PC-3 (cell line): ENCODE measurements around the gene RAI14. TPM values are rescaled to one million over a fixed set of nuclear protein-coding genes. Genes with fewer than 3 reads are reported as not detected.

Experiments
- ATAC-seq: fragments of 200-7000 bp; cut with Tn5 transposase; 2 replicates; pipeline ENCODE4 v1.9.1; 2020; ENCODE audit warnings: mild to moderate bottlenecking, moderate library complexity
- BruUV-seq: library from RNA; stranded (reverse); fragments of 400-500 nt; replicated peaks from 2 replicates; lab custom pipeline; 2021; lab: Mats Ljungman, UMichigan
- CTCF ChIA-PET: fragments of 300-600 bp; sonication (Branson Sonifier 250); formaldehyde crosslinking; loops from one replicate; lab custom pipeline; 2022; ENCODE audit warnings: antibody characterized with exemption; lab: Charles Lee
- POLR2A ChIA-PET: fragments of 300-600 bp; sonication (Branson Sonifier 250); formaldehyde crosslinking; loops from one replicate; lab custom pipeline; 2022; ENCODE audit warnings: antibody characterized with exemption; ENCODE audit not compliant: unreplicated experiment; lab: Charles Lee
- DNase-seq: peaks from one replicate; pipeline ENCODE4 v3.0.0-alpha.2; 2015
- H2AFZ ChIP-seq: fragments of 300-600 bp; sonication (generic); 2 replicates; pipeline ENCODE4 v1.6.0; 2016; ENCODE audit warnings: antibody characterized with exemption, low read length
- H3F3A ChIP-seq: fragments of 300-600 bp; sonication (generic); one replicate; pipeline ENCODE4 v1.6.0; 2017; ENCODE audit warnings: antibody characterized with exemption, low read length, control low read depth, mild to moderate bottlenecking; ENCODE audit not compliant: unreplicated experiment
- H3K27ac ChIP-seq: fragments of 300-600 bp; sonication (generic); 2 replicates; pipeline ENCODE4 v1.5.1; 2016; ENCODE audit warnings: mild to moderate bottlenecking, low read length
- H3K27me3 ChIP-seq: fragments of 300-600 bp; sonication (generic); 2 replicates; pipeline ENCODE4 v1.6.1; 2016; ENCODE audit warnings: low read length, mixed read lengths
- H3K36me3 ChIP-seq: fragments of 300-600 bp; sonication (generic); 2 replicates; pipeline ENCODE4 v1.6.1; 2016; ENCODE audit warnings: low read depth, mixed run types, low read length, mixed read lengths
- H3K4me1 ChIP-seq: fragments of 300-600 bp; sonication (generic); 2 replicates; pipeline ENCODE4 v1.5.1; 2016; ENCODE audit warnings: low read length; ENCODE audit not compliant: insufficient read depth
- H3K4me2 ChIP-seq: fragments of 300-600 bp; sonication (generic); 2 replicates; pipeline ENCODE4 v1.6.0; 2016; ENCODE audit warnings: low read length
- H3K4me3 ChIP-seq: fragments of 300-600 bp; sonication (generic); 2 replicates; pipeline ENCODE4 v1.5.1; 2016; ENCODE audit warnings: mild to moderate bottlenecking, low read length, mixed read lengths
- H3K79me2 ChIP-seq: fragments of 300-600 bp; sonication (generic); 2 replicates; pipeline ENCODE4 v1.6.1; 2017; ENCODE audit warnings: low read length, mixed read lengths
- H3K9ac ChIP-seq: fragments of 300-600 bp; sonication (generic); 2 replicates; pipeline ENCODE4 v1.6.0; 2016; ENCODE audit warnings: mild to moderate bottlenecking, low read length
- H3K9me2 ChIP-seq: fragments of 300-600 bp; sonication (generic); replicated peaks from 2 replicates; pipeline ENCODE4 v1.6.1; 2016; ENCODE audit warnings: mixed run types, low read length, mixed read lengths
- H3K9me3 ChIP-seq: fragments of 300-600 bp; sonication (generic); 2 replicates; pipeline ENCODE4 v1.6.1; 2016; ENCODE audit warnings: low read length, mixed read lengths
- H4K20me1 ChIP-seq: fragments of 300-600 bp; sonication (generic); 2 replicates; pipeline ENCODE4 v1.6.1; 2016; ENCODE audit warnings: low read length, mixed read lengths
- CTCF ChIP-seq: fragments of 300-600 bp; sonication (generic); conservative IDR thresholded peaks from 2 replicates; pipeline ENCODE4 v1.5.1; 2017; ENCODE audit warnings: antibody characterized with exemption, low read depth, mild to moderate bottlenecking, low read length
- EZH2 ChIP-seq: fragments of 300-600 bp; sonication (generic); IDR thresholded peaks from one replicate; pipeline ENCODE4 v1.6.1; 2017; ENCODE audit warnings: antibody characterized with exemption, mild to moderate bottlenecking, low read length; ENCODE audit not compliant: unreplicated experiment
- EZH2phosphoT487 ChIP-seq: fragments of 300-600 bp; sonication (generic); IDR thresholded peaks from 2 replicates; pipeline ENCODE4 v1.6.1; 2018; ENCODE audit warnings: mild to moderate bottlenecking, antibody characterized with exemption, low read length, borderline replicate concordance
- intact Hi-C: fragments of 100-400 bp; cut with micrococcal nuclease; formaldehyde crosslinking; loops from 2 replicates; pipeline ENCODE4 v1.9.0; 2023
- total RNA-seq: library from RNA; depleted of rRNA; stranded (reverse); fragments of >200 nt; gene quantifications from 2 replicates; pipeline ENCODE4 v1.2.3, GENCODE V29; 2014

RAI14 gene
- total RNA-seq, 1 experiment from 2014 or later, result 73.5 TPM

- CTCF ChIA-PET, result interaction anchor here (0.6 kb wide), 1 partner anchor 321 kb away, joined by 3 read pairs; no protein-coding TSS in a partner anchor
- Histone ChIP-seq H2AFZ (no peak overlapping the region), H3F3A (no peaks in the 10 kb centered on the region), H3K4me1 (no peaks in the 10 kb centered on the region; the same call in 1 of the 2 replicates), H3K27me3 (no peaks in the 10 kb centered on the region), H3K9me3 (no peaks in the 10 kb centered on the region), H3K36me3 (no peaks in the 10 kb centered on the region), H3K9me2 (no peaks in the 10 kb centered on the region), H3K79me2 (no peaks in the 10 kb centered on the region), H3K4me3 (no peak overlapping the region), H3K9ac (no peak overlapping the region), H3K27ac (no peak overlapping the region), H4K20me1 (no peaks in the 10 kb centered on the region), H3K4me2 (no peak overlapping the region)
- TF ChIP-seq EZH2phosphoT487 (no peak), CTCF (no peak), EZH2 (no peak)
- ATAC-seq (no peak), DNase-seq (no peak)
- POLR2A ChIA-PET, result no interaction called here
- intact Hi-C loops, result no loop called here
- no TSS peak for BruUV-seq
These were observed 188.9 kb downstream of the RAI14 start for GRCh38 chr5:34844999-34845398.

GRCh38 chr5:34847056-34847455 is 190.9 kb downstream of the RAI14 start:
- no peak overlapping the region for H3K4me3 ChIP-seq
- no peaks in the 10 kb centered on the region for H3K9me3 ChIP-seq
- no peaks in the 10 kb centered on the region for H4K20me1 ChIP-seq
- H3F3A ChIP-seq, result no peaks in the 10 kb centered on the region
- no peak overlapping the region for H3K9ac ChIP-seq
- H3K36me3 ChIP-seq, result no peaks in the 10 kb centered on the region
- no peak overlapping the region for H3K4me2 ChIP-seq
- no peak overlapping the region for H2AFZ ChIP-seq
- no TSS peak for BruUV-seq
- no peaks in the 10 kb centered on the region for H3K27me3 ChIP-seq
- no peaks in the 10 kb centered on the region; the same call in 1 of the 2 replicates for H3K4me1 ChIP-seq
- no peak overlapping the region for H3K27ac ChIP-seq
- H3K79me2 ChIP-seq, result no peaks in the 10 kb centered on the region
- no peaks in the 10 kb centered on the region for H3K9me2 ChIP-seq
- no peak for ATAC-seq
- POLR2A ChIA-PET, result no interaction called here
- intact Hi-C loops, result no loop called here
- no peak for DNase-seq
- CTCF ChIA-PET, result no interaction called here
- no peak for TF ChIP-seq CTCF
- TF ChIP-seq EZH2, result no peak
- TF ChIP-seq EZH2phosphoT487, result no peak

- no peaks in the 10 kb centered on the region for H3K27me3 ChIP-seq
- no peaks in the 10 kb centered on the region for H3K9me2 ChIP-seq
- no peaks in the 10 kb centered on the region for H3K79me2 ChIP-seq
- H3K4me1 ChIP-seq, result no peaks in the 10 kb centered on the region; the same call in 1 of the 2 replicates
- H2AFZ ChIP-seq, result no peak overlapping the region
- no peaks in the 10 kb centered on the region for H4K20me1 ChIP-seq
- no peak overlapping the region for H3K4me2 ChIP-seq
- no peak overlapping the region for H3K9ac ChIP-seq
- ChIA-PET POLR2A (no interaction called here), CTCF (no interaction called here)
- no peak overlapping the region for H3K27ac ChIP-seq
- H3K4me3 ChIP-seq, result no peak overlapping the region
- DNase-seq (no peak), ATAC-seq (no peak)
- intact Hi-C loops, result no loop called here
- BruUV-seq, result no TSS peak
- H3K36me3 ChIP-seq, result no peaks in the 10 kb centered on the region
- no peaks in the 10 kb centered on the region for H3K9me3 ChIP-seq
- no peaks in the 10 kb centered on the region for H3F3A ChIP-seq
- TF ChIP-seq EZH2phosphoT487, result no peak
- TF ChIP-seq EZH2, result no peak
- TF ChIP-seq CTCF, result no peak
These were observed 191.4 kb downstream of the RAI14 start for GRCh38 chr5:34847552-34847951.
